Activated T-helper 1 cell treated with Interleukin-2 at 50 U/mL for 16 hours (primary cell): ENCODE results near the gene MMP2.

ENCODE experiments used
- DNase-seq: peaks from one replicate; pipeline ENCODE4 v3.0.0-alpha.2; 2020; ENCODE audit warnings: low read depth

The MMP2 gene

DNA sequence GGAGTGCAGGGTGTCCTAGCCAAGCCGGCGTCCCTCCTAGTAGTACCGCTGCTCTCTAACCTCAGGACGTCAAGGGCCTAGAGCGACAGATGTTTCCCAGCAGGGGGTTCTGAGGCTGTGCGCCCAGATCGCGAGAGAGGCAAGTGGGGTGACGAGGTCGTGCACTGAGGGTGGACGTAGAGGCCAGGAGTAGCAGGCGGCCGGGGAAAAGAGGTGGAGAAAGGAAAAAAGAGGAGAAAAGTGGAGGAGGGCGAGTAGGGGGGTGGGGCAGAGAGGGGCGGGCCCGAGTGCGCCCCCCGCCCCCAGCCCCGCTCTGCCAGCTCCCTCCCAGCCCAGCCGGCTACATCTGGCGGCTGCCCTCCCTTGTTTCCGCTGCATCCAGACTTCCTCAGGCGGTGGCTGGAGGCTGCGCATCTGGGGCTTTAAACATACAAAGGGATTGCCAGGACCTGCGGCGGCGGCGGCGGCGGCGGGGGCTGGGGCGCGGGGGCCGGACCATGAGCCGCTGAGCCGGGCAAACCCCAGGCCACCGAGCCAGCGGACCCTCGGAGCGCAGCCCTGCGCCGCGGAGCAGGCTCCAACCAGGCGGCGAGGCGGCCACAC, at the start of gene MMP2:
Gene MMP2 (plus strand): TSS at position 372 of the 603 bp plus-strand sequence. CDS start 282 bp downstream, outside the sequence.
- DNase-seq, result no peak

GRCh38 chr16:55433030-55433429, 46.0 kb upstream of the MMP2 start:
- DNase-seq, result no peak

DNA sequence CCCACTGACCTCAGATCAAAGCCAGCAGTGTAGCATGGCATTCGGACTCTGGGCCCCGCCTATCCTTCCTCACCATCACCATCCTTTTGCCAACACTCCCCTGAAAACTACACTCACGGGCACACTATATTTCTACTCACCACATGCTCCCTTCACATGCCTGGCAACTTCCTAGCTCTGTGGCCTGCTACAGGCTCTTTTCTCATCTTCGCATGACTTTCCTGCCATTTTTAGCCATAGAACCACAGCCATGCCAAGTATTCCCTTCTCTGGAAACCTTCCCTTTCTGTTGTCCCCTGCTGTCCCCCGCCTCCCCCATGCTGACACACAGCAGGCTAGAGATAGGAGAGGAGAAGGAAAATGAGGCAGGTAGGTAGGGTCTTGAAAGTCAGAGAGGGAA, 45.5 kb upstream of the MMP2 start:
- DNase-seq, result no peak

GRCh38 chr16:55434000-55434399, 45.0 kb upstream of the MMP2 start:
- no peak for DNase-seq

GRCh38 chr16:55435387-55435786, 43.6 kb upstream of the MMP2 start:
- DNase-seq, result no peak

GRCh38 chr16:55436587-55436986, 42.4 kb upstream of the MMP2 start:
- no peak for DNase-seq

GRCh38 chr16:55437625-55438024, 41.4 kb upstream of the MMP2 start:
- no peak for DNase-seq

DNA sequence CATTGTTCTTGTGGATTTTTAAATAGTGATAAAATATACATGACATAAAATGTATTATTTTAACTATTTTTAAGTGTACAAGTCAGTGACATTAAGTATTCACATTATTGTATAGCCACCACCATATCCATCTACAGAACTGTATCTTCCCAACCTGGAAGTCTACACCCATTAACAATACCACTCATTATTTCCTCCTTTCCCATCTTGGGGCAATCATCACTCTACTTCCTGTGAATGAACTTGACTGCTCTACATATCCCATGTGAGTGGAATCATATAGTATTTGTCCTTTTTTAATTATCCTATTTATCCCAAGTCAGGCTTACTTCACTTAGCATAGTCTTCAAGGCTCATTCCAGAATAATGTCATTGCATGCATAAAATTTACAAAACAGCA, 40.7 kb upstream of the MMP2 start:
- DNase-seq, result no peak

DNA sequence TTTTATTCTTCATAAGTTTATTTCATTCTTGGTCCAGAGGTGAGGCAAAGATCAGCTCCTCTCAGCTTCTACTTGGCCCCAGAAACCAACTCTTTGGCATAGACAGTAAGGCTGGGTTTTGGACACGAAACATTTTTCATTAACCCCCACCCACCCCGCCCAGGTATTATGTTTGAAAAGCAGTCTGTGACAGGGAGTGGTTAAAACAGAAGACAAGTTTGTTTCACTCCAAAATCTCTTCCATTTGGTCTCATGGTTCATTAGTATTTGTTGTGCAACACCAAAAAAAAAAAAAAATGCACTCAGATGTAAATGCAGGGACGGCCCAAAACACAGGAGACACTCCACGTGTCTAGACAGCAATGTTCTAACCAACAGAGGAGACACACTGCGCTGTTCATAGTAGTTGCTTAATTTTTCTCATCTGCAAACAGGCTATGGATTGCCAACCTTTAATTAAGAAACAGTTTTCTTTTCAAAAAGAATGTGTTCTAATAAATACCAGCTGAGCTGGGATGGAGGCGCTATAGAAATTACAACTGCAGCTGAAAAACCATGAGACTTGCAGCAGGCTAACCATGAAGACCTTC, 39.8 kb upstream of the MMP2 start:
- DNase-seq, result no peak

- DNase-seq, result no peak
Observed at GRCh38 chr16:55443434-55444346, 35.3 kb upstream of the MMP2 start.

DNA sequence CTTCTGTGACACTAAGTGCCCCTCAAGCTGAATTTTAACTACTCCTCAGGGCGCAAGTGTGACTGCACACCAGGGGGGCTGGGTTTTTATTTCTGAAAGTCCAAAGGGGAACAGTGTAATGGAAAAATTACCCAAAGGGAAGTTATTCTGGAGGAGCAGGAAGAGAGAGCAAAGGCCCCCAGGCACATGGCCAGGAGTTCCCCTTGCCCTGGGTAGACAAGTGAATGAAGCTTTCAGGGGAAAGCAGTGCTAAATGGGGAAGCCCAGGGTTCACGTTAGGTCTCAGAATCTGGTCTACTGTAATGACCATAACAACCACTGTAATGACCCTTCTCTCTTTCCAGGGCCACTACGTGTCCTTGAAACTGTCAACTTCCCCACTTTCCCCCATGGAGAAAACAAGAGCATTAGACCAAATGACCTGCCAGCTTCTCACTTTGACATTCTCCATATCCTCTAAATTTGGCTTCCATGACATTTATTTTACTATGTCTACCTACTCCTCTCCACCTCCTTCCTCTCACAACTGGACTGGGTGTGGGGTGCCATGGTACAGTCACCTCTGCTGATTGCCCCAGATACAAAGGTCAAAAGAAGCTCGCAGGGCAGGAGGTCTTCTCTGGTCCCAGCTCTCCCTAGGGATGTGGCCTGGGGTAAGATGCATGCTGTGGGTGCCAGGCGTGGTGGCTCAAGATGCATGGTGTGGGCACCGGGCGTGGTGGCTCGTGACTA, 34.1 kb upstream of the MMP2 start:
- no peak for DNase-seq

- DNase-seq, result no peak
Observed at GRCh38 chr16:55447231-55447630, 31.8 kb upstream of the MMP2 start.

DNA sequence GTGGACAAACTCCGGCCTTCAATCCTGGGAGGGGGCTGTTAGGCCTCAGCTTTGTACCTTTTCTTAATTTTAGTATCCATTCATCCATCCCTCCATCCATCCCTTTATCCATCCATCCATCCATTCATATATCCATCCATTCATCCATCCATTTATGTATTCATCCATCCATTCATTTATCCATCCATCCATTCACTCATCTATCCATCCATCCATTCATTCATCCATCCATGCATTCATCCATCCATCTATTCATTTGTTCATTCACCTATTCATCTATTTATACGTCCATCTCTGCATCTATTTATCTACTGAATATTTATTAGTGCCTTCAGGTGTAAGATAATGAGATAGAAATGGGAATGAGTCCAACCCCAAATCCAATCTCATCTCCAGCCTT, 26.0 kb upstream of the MMP2 start:
- DNase-seq, result no peak

DNA sequence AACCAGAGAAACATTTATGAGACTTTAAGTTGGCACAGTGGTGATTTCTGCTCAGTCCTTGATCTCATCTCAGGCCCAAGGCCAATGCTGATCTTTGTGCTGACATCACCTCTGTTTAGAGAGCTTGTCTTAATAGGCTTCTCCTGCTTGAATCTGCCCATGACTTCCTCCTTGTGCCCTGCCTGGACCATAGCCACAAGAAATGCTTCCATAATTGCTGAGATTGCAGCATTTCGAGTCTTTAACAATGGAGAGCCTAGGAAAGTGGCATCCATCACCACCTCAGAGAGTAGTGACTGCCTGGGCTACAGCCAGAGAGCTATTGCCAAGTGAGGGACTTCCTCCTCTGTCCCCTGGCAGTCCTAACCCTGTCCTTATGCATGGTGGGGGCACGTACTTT, 25.1 kb upstream of the MMP2 start:
- DNase-seq, result no peak

- no peak for DNase-seq
Observed at GRCh38 chr16:55454861-55455260, 24.1 kb upstream of the MMP2 start.

GRCh38 chr16:55462241-55462640, 16.8 kb upstream of the MMP2 start:
- DNase-seq, result no peak

- no peak for DNase-seq
Observed at GRCh38 chr16:55464375-55464774, 14.6 kb upstream of the MMP2 start.

- peak; percentile 62 for DNase-seq
Observed at GRCh38 chr16:55465077-55465896, 13.7 kb upstream of the MMP2 start.

DNA sequence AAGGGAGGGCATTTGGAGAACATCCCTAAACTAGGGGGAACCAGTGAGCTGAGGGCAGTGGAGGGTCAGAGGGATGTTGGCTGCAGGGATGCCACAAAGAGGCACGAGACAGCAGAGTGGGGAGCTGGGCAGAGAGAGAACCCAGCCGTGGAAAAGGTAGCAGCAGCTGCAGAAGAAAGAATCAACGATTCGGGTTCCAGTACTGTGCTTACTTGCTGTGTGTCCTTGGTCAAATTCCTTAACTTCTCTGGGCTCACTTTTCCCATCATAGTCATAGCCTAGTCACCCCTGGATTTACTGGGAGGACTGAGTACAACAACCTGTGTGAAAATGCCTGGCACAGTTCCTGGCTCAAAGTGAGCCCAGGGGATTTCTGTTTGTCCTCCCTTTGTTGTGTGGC, 12.8 kb upstream of the MMP2 start:
- no peak for DNase-seq

DNA sequence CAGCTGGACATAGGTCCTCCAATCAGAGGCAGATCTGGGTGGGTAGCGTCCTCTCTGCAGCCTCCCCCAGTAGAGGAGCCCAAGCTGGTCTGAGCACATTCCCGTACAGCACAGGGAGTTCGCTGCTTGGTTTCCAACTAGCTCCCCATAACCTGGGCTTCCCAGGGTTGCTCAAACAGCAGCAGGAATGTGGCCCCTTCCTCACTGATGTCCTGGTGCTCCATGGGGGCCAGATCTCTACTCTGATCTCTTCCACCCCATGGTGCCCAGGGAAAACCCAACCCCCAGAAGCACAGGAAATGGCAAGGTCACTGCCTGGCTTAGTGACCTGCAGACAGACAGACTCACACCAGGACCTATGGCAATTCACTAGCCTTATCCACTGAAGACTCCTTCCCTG, 11.1 kb upstream of the MMP2 start:
- no peak for DNase-seq

DNA sequence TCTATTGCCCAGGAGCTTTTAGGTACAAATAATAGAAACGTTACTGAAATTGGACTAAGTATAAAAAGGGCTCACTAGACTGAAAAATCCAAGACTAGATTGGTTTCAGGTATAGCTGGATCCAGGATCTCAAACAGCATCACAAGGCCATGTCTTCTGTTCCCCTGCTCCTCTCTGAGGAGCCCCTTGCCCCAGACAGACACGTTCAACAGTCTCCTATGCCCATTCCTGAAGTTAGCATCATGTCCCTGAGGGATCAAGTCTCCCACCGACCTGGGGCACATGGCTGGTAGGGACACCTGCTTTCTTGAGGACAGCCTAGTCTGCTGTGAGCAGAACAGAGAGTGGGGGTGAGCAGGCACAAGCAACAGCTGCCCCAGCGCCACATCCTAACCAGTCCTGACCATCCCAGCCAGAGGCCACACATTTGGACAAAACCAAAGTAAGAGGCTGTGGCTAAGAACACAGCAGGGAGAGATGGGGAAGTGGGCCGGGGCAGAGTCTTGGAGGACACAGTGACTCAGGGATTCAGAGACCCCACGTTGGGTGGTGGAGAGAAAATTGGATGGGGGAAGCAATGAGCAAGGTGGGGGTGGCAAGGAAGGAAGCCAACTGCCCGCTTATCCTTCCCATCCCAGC, 10.5 kb upstream of the MMP2 start:
- DNase-seq, result no peak
